Lung (tissue), 12 donors: ENCODE data around the gene CCDC144A. TPM values are rescaled to one million over a fixed set of nuclear protein-coding genes. Genes with fewer than 3 reads are reported as not detected.
"Not testable (repeated sequence)": the region's sequence is repeated elsewhere in the genome, so short reads cannot be mapped to it uniquely, and the experiment has no call there.

Experiments
- ATAC-seq: fragments of 200-7000 bp; cut with Tn5 transposase; one replicate; pipeline ENCODE4 v1.9.1; 2020; ENCODE audit warnings: moderate number of reproducible peaks; ENCODE audit not compliant: insufficient read depth, low FRiP score
- DNase-seq, 3 donors: peaks; one replicate each; pipeline ENCODE4 v3.0.0-alpha.2; 2013 to 2017
- H3K27ac ChIP-seq, 2 donors: one replicate each; pipeline ENCODE4 v1.5.1; 2013; ENCODE audit warnings: mild to moderate bottlenecking in 2 of 2, moderate library complexity in 2 of 2, control low read depth in 1 of 2, inconsistent platforms in 1 of 2, low read depth in 1 of 2, low read length in 1 of 2
- H3K27me3 ChIP-seq, 3 donors: one replicate each; pipeline ENCODE4 v1.5.1; 2013; ENCODE audit warnings: low read length in 2 of 3; ENCODE audit not compliant: control insufficient read depth in 3 of 3, insufficient read depth in 3 of 3
- H3K36me3 ChIP-seq, 4 donors: one replicate each; pipeline ENCODE4 v1.5.1; 2013; ENCODE audit warnings: low read length in 4 of 4, mild to moderate bottlenecking in 1 of 4, moderate library complexity in 1 of 4; ENCODE audit not compliant: control insufficient read depth in 4 of 4, insufficient read depth in 4 of 4
- H3K4me1 ChIP-seq, 5 donors: one replicate each; pipeline ENCODE4 v1.5.1; 2013; ENCODE audit warnings: low read length in 5 of 5, mild to moderate bottlenecking in 2 of 5, moderate library complexity in 1 of 5; ENCODE audit not compliant: control insufficient read depth in 5 of 5, insufficient read depth in 5 of 5
- H3K4me3 ChIP-seq: one replicate; pipeline ENCODE4 v1.5.1; 2013; ENCODE audit warnings: mild to moderate bottlenecking, control low read depth, moderate library complexity
- H3K9ac ChIP-seq, 2 donors: one replicate each; pipeline ENCODE4 v1.5.1; 2013; ENCODE audit warnings: low read length in 2 of 2, control low read depth in 1 of 2; ENCODE audit not compliant: insufficient read depth in 1 of 2
- H3K9me3 ChIP-seq, 4 donors: one replicate each; pipeline ENCODE4 v1.5.1; 2013; ENCODE audit warnings: low read length in 3 of 4, mild to moderate bottlenecking in 1 of 4, moderate library complexity in 1 of 4; ENCODE audit not compliant: control insufficient read depth in 4 of 4, insufficient read depth in 3 of 4
- CTCF ChIP-seq: IDR thresholded peaks from 2 replicates; pipeline ENCODE4 v1.5.1; 2012; ENCODE audit warnings: mild to moderate bottlenecking; ENCODE audit errors: control extremely low read depth, extremely low read depth
- WGBS, 2 donors: extraction: QIAGEN DNeasy Blood & Tissue Kit; methylation state at CpG; one replicate each; pipeline ENCODE4 v1.1.7; 2013; 5-methylcytosine and 5-hydroxymethylcytosine counted together
- polyA plus RNA-seq, 2 donors: library from polyadenylated mRNA; stranded (reverse); fragments of 200-250 nt; gene quantifications; one replicate each; pipeline ENCODE4 v1.2.1, GENCODE V29; 2013
- total RNA-seq, 2 donors: library from RNA; depleted of rRNA in 1 of 2; stranded (reverse); fragments of >200 nt in 1 of 2; gene quantifications; one replicate each; pipeline ENCODE4 v1.2.1, GENCODE V29; 2014 to 2021
- donor health status: control.
- donor health status: control.
- donor health status: Bipolar disorder and iron deficiency.
- donor health status: healthy.
- donor health status: DM: yes; HTN: yes; CAD: no.

CCDC144A gene
- total and polyA plus RNA-seq, 4 donors: 0.96 to 6.7 (median 1.7) TPM

- Histone ChIP-seq H3K9ac (no peak overlapping the region), H3K27me3 (peaks cover 0 to 3% (median 0%) of the 10 kb centered on the region in 3 donors), H3K9me3 (no peaks in the 10 kb centered on the region), H3K4me1 (peaks cover 0 to 7% (median 0%) of the 10 kb centered on the region in 5 donors), H3K4me3 (no peak overlapping the region), H3K36me3 (no peaks in the 10 kb centered on the region), H3K27ac (no peak overlapping the region)
- WGBS, 2 donors: 75 to 86% methylated on average over 23 of the region's 23 CpGs
- no peak for TF ChIP-seq CTCF
- no peak for ATAC-seq
- DNase-seq: no peak
Measured at GRCh38 chr17:16818821-16819683, 129.0 kb downstream of the CCDC144A start.

GRCh38 chr17:16820161-16820877 lies 130.3 kb downstream of the CCDC144A start:
- Histone ChIP-seq H3K36me3 (no peaks in the 10 kb centered on the region), H3K4me3 (no peak overlapping the region), H3K4me1 (peaks cover 0 to 7% (median 0%) of the 10 kb centered on the region in 5 donors), H3K27me3 (peaks cover 0 to 3% (median 0%) of the 10 kb centered on the region in 3 donors), H3K9me3 (no peaks in the 10 kb centered on the region), H3K27ac (no peak overlapping the region), H3K9ac (no peak overlapping the region)
- ATAC-seq (no peak), DNase-seq (peak in 1 of 3 donors; percentile 11)
- TF ChIP-seq CTCF: no peak
- WGBS, 2 donors: 64 to 78% methylated on average over 7 of the region's 7 CpGs

- Histone ChIP-seq H3K4me3 (no peak overlapping the region), H3K4me1 (peaks cover 0 to 7% (median 0%) of the 10 kb centered on the region in 5 donors), H3K27ac (no peak overlapping the region), H3K27me3 (peaks cover 0 to 3% (median 0%) of the 10 kb centered on the region in 3 donors), H3K36me3 (no peaks in the 10 kb centered on the region), H3K9me3 (no peaks in the 10 kb centered on the region), H3K9ac (no peak overlapping the region)
- TF ChIP-seq CTCF: no peak
- no peak for DNase-seq
- 51 to 68% methylated on average over 5 of the region's 7 CpGs for WGBS, 2 donors
- ATAC-seq: no peak
Measured at GRCh38 chr17:16820979-16821543, 131.0 kb downstream of the CCDC144A start.

- H3K27ac ChIP-seq, H3K9me3 ChIP-seq, DNase-seq, ATAC-seq, H3K4me1 ChIP-seq, H3K9ac ChIP-seq, H3K4me3 ChIP-seq, H3K36me3 ChIP-seq, H3K27me3 ChIP-seq: not testable (repeated sequence)
- WGBS, 2 donors: 81 to 90% methylated on average over 13 to 14 of the region's 17 CpGs
Measured at GRCh38 chr17:16822133-16822532, 132.1 kb downstream of the CCDC144A start.

- H3K9ac ChIP-seq, H3K27me3 ChIP-seq, H3K4me3 ChIP-seq, H3K36me3 ChIP-seq, DNase-seq, H3K9me3 ChIP-seq, H3K27ac ChIP-seq, ATAC-seq, H3K4me1 ChIP-seq: not testable (repeated sequence)
- 80 to 100% methylated on average over 1 of the region's 5 CpGs for WGBS, 2 donors
Measured at GRCh38 chr17:16823768-16824406, 133.8 kb downstream of the CCDC144A start.
